Occipital lobe (tissue), 2 donors: ENCODE results near the gene ZNF592. TPM values are rescaled to one million over a fixed set of nuclear protein-coding genes. Genes with fewer than 3 reads are reported as not detected.
"Not testable (repeated sequence)": the region's sequence is repeated elsewhere in the genome, so short reads cannot be mapped to it uniquely, and the experiment has no call there.

Experiments used
- DNase-seq: peaks from one replicate; lab custom pipeline; 2025; lab: John Stamatoyannopoulos, UW
- total RNA-seq: library from RNA; depleted of rRNA; stranded (reverse); fragments of >200 nt; gene quantifications from one replicate; pipeline ENCODE4 v1.2.3, GENCODE V29; 2014

The ZNF592 gene
- total RNA-seq, 1 donor from 2014 or later, result 6.4 TPM

- no peak for DNase-seq
Observed at GRCh38 chr15:84827246-84827645, 78.9 kb downstream of the ZNF592 start.

- no peak for DNase-seq
Observed at GRCh38 chr15:84828086-84828908, 79.9 kb downstream of the ZNF592 start.

- DNase-seq, result no peak
Observed at GRCh38 chr15:84829428-84829827, 81.0 kb downstream of the ZNF592 start.

- no peak for DNase-seq
Observed at GRCh38 chr15:84830036-84830435, 81.6 kb downstream of the ZNF592 start.

GRCh38 chr15:84831028-84831427 is 82.6 kb downstream of the ZNF592 start:
- no peak for DNase-seq

GRCh38 chr15:84831613-84832012 is 83.2 kb downstream of the ZNF592 start:
- no peak for DNase-seq

- DNase-seq, result no peak
Observed at GRCh38 chr15:84832448-84833040, 84.2 kb downstream of the ZNF592 start.

- no peak for DNase-seq
Observed at GRCh38 chr15:84833447-84834228, 85.2 kb downstream of the ZNF592 start.

GRCh38 chr15:84834229-84834955 is 86.0 kb downstream of the ZNF592 start:
- DNase-seq, result no peak

- DNase-seq, result no peak
Observed at GRCh38 chr15:84834969-84835368, 86.6 kb downstream of the ZNF592 start.

- DNase-seq, result no peak
Observed at GRCh38 chr15:84835661-84836337, 87.4 kb downstream of the ZNF592 start.

- DNase-seq, result no peak
Observed at GRCh38 chr15:84836844-84837243, 88.5 kb downstream of the ZNF592 start.

GRCh38 chr15:84839714-84840113 is 91.3 kb downstream of the ZNF592 start:
- no peak for DNase-seq

GRCh38 chr15:84840255-84840654 is 91.9 kb downstream of the ZNF592 start:
- no peak for DNase-seq

GRCh38 chr15:84840741-84841429 is 92.5 kb downstream of the ZNF592 start:
- DNase-seq, result no peak

- DNase-seq, result no peak
Observed at GRCh38 chr15:84842781-84843180, 94.4 kb downstream of the ZNF592 start.

- DNase-seq, result no peak
Observed at GRCh38 chr15:84844964-84845363, 96.6 kb downstream of the ZNF592 start.

GRCh38 chr15:84845631-84846030 is 97.2 kb downstream of the ZNF592 start:
- not testable (repeated sequence) for DNase-seq

- no peak for DNase-seq
Observed at GRCh38 chr15:84846269-84846668, 97.9 kb downstream of the ZNF592 start.

- no peak for DNase-seq
Observed at GRCh38 chr15:84847382-84847781, 99.0 kb downstream of the ZNF592 start.
